HEK293 (cell line): ENCODE data around the gene LLGL1.

Experiments
- CTCF ChIA-PET: fragments of 350-600 bp; formaldehyde crosslinking; extraction: SDS; loops from one replicate; lab custom pipeline; 2021; ENCODE audit warnings: antibody characterized with exemption; lab: Yijun Ruan, JAX
- POLR2A ChIA-PET: fragments of 300-600 bp; formaldehyde crosslinking; extraction: SDS; loops from one replicate; lab custom pipeline; 2020; ENCODE audit warnings: antibody characterized with exemption, inconsistent platforms; lab: Yijun Ruan, JAX
- H3K27ac ChIP-seq: fragments of 200-500 bp; sonication (Bioruptor generic); 2 replicates; pipeline ENCODE4 v1.5.1; 2014; ENCODE audit warnings: low read depth, low read length, control low read depth, inconsistent platforms; ENCODE audit errors: extremely low read depth
- H3K36me3 ChIP-seq, 2 experiments: fragments of 200-500 bp in 1 of 2; sonication (Bioruptor generic) in 1 of 2; 1 replicate in 1 of 2; 2 replicates in 1 of 2; pipeline ENCODE4 v1.5.1; 2014 to 2017; ENCODE audit warnings: inconsistent platforms in 2 of 2, low read length in 2 of 2; ENCODE audit not compliant: control insufficient read depth in 2 of 2, insufficient read depth in 1 of 2
- H3K4me1 ChIP-seq: fragments of 200-500 bp; sonication (Bioruptor generic); 2 replicates; pipeline ENCODE4 v1.5.1; 2014; ENCODE audit warnings: mild to moderate bottlenecking, low read length, inconsistent platforms; ENCODE audit not compliant: control insufficient read depth, insufficient read depth
- H3K4me3 ChIP-seq: 2 replicates; pipeline ENCODE4 v1.5.1; 2011; ENCODE audit warnings: low read depth, mild to moderate bottlenecking, control low read depth, low read length, moderate library complexity
- H3K9me3 ChIP-seq: fragments of 200-500 bp; sonication (Bioruptor generic); 2 replicates; pipeline ENCODE4 v1.5.1; 2014; ENCODE audit warnings: low read depth, low read length, inconsistent platforms; ENCODE audit not compliant: control insufficient read depth, insufficient read depth
- BCL11B ChIP-seq: fragments of 450-650 bp; formaldehyde crosslinking; IDR thresholded peaks from 2 replicates; pipeline ENCODE4 v1.5.1; 2016; ENCODE audit warnings: low read depth, missing biosample characterization, missing genetic modification characterization
- HOXC10 ChIP-seq: sonication (generic); formaldehyde crosslinking; IDR thresholded peaks from 2 replicates; pipeline ENCODE4 v1.8.1; 2023; ENCODE audit warnings: mild to moderate bottlenecking, missing genetic modification reagents
- HOXD13 ChIP-seq: sonication (generic); formaldehyde crosslinking; IDR thresholded peaks from 2 replicates; pipeline ENCODE4 v1.8.0; 2022; ENCODE audit warnings: missing genetic modification reagents, borderline replicate concordance
- IKZF3 ChIP-seq: fragments of 450-650 bp; IDR thresholded peaks from 2 replicates; pipeline ENCODE4 v1.5.0; 2018; ENCODE audit warnings: missing biosample characterization, mild to moderate bottlenecking, missing genetic modification characterization, moderate library complexity
- MEIS1 ChIP-seq: sonication (generic); formaldehyde crosslinking; IDR thresholded peaks from 2 replicates; pipeline ENCODE4 v1.8.1; 2022; ENCODE audit warnings: missing genetic modification reagents, mild to moderate bottlenecking, borderline replicate concordance
- ZBTB21 ChIP-seq: fragments of 450-650 bp; formaldehyde crosslinking; IDR thresholded peaks from 2 replicates; pipeline ENCODE4 v1.5.1; 2017; ENCODE audit warnings: missing biosample characterization, missing genetic modification characterization
- ZNF114 ChIP-seq: fragments of 450-650 bp; formaldehyde crosslinking; IDR thresholded peaks from 2 replicates; pipeline ENCODE4 v1.5.0; 2017; ENCODE audit warnings: missing biosample characterization, missing genetic modification characterization
- ZNF121 ChIP-seq: fragments of 450-650 bp; formaldehyde crosslinking; IDR thresholded peaks from 2 replicates; pipeline ENCODE4 v1.5.1; 2016; ENCODE audit warnings: missing biosample characterization, missing genetic modification characterization
- ZNF157 ChIP-seq: fragments of 450-650 bp; formaldehyde crosslinking; IDR thresholded peaks from 2 replicates; pipeline ENCODE4 v1.5.1; 2016; ENCODE audit warnings: missing biosample characterization, missing genetic modification characterization
- ZNF202 ChIP-seq: fragments of 450-650 bp; formaldehyde crosslinking; IDR thresholded peaks from 2 replicates; pipeline ENCODE4 v1.5.1; 2016; ENCODE audit warnings: missing biosample characterization, missing genetic modification characterization, borderline replicate concordance
- ZNF302 ChIP-seq: fragments of 450-650 bp; formaldehyde crosslinking; IDR thresholded peaks from 2 replicates; pipeline ENCODE4 v1.5.1; 2016; ENCODE audit warnings: missing biosample characterization, missing genetic modification characterization, low read depth
- ZNF311 ChIP-seq: fragments of 450-650 bp; formaldehyde crosslinking; IDR thresholded peaks from 2 replicates; pipeline ENCODE4 v1.5.1; 2017; ENCODE audit warnings: missing biosample characterization, missing genetic modification characterization, borderline replicate concordance
- ZNF580 ChIP-seq: fragments of 450-650 bp; formaldehyde crosslinking; IDR thresholded peaks from 2 replicates; pipeline ENCODE4 v1.5.1; 2016; ENCODE audit warnings: missing biosample characterization, missing genetic modification characterization
- ZNF621 ChIP-seq: fragments of 450-650 bp; formaldehyde crosslinking; IDR thresholded peaks from 2 replicates; pipeline ENCODE4 v1.5.1; 2017; ENCODE audit warnings: missing biosample characterization, missing genetic modification characterization
- ZNF843 ChIP-seq: fragments of 450-650 bp; formaldehyde crosslinking; IDR thresholded peaks from 2 replicates; pipeline ENCODE4 v1.5.1; 2016; ENCODE audit warnings: missing biosample characterization, missing genetic modification characterization
- TF ChIP-seq, protein P1 (sequence below): fragments of 450-650 bp; formaldehyde crosslinking; IDR thresholded peaks from 2 replicates; pipeline ENCODE4 v1.5.1; 2016; ENCODE audit warnings: missing biosample characterization, missing genetic modification characterization
- TF ChIP-seq, protein P2 (sequence below): fragments of 450-650 bp; formaldehyde crosslinking; IDR thresholded peaks from 2 replicates; pipeline ENCODE4 v1.5.1; 2016; ENCODE audit warnings: missing biosample characterization, missing genetic modification characterization
- TF ChIP-seq, protein P3 (sequence below): IDR thresholded peaks from 2 replicates; pipeline ENCODE4 v1.6.1; 2011; ENCODE audit warnings: mild to moderate bottlenecking, low read depth, low read length, borderline replicate concordance
- TF ChIP-seq, protein P4 (sequence below): fragments of 450-650 bp; formaldehyde crosslinking; conservative IDR thresholded peaks from 2 replicates; pipeline ENCODE4 v1.5.1; 2016; ENCODE audit warnings: low read depth, missing biosample characterization, missing genetic modification characterization
- TF ChIP-seq, protein P5 (sequence below): sonication (generic); formaldehyde crosslinking; IDR thresholded peaks from 2 replicates; pipeline ENCODE4 v1.8.1; 2022; ENCODE audit warnings: mild to moderate bottlenecking, moderate library complexity, missing genetic modification reagents
- TF ChIP-seq, protein P6 (sequence below): fragments of 450-650 bp; formaldehyde crosslinking; IDR thresholded peaks from 2 replicates; pipeline ENCODE4 v1.5.1; 2017; ENCODE audit warnings: missing biosample characterization, missing genetic modification characterization

The LLGL1 gene

GRCh38 chr17:18198530-18198929 lies 26.9 kb upstream of the LLGL1 start (continued):
- no peak for TF ChIP-seq MEIS1
- no peak for TF ChIP-seq ZNF114
- TF ChIP-seq, protein P1, sequence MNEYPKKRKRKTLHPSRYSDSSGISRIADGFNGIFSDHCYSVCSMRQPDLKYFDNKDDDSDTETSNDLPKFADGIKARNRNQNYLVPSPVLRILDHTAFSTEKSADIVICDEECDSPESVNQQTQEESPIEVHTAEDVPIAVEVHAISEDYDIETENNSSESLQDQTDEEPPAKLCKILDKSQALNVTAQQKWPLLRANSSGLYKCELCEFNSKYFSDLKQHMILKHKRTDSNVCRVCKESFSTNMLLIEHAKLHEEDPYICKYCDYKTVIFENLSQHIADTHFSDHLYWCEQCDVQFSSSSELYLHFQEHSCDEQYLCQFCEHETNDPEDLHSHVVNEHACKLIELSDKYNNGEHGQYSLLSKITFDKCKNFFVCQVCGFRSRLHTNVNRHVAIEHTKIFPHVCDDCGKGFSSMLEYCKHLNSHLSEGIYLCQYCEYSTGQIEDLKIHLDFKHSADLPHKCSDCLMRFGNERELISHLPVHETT = no peak
- no peak for TF ChIP-seq ZNF621 (tag by site-specific recombination)
- TF ChIP-seq, protein P2, sequence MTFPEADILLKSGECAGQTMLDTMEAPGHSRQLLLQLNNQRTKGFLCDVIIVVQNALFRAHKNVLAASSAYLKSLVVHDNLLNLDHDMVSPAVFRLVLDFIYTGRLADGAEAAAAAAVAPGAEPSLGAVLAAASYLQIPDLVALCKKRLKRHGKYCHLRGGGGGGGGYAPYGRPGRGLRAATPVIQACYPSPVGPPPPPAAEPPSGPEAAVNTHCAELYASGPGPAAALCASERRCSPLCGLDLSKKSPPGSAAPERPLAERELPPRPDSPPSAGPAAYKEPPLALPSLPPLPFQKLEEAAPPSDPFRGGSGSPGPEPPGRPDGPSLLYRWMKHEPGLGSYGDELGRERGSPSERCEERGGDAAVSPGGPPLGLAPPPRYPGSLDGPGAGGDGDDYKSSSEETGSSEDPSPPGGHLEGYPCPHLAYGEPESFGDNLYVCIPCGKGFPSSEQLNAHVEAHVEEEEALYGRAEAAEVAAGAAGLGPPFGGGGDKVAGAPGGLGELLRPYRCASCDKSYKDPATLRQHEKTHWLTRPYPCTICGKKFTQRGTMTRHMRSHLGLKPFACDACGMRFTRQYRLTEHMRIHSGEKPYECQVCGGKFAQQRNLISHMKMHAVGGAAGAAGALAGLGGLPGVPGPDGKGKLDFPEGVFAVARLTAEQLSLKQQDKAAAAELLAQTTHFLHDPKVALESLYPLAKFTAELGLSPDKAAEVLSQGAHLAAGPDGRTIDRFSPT = no peak
- TF ChIP-seq ZNF157 (tag by site-specific recombination) = no peak
- TF ChIP-seq, protein P3, sequence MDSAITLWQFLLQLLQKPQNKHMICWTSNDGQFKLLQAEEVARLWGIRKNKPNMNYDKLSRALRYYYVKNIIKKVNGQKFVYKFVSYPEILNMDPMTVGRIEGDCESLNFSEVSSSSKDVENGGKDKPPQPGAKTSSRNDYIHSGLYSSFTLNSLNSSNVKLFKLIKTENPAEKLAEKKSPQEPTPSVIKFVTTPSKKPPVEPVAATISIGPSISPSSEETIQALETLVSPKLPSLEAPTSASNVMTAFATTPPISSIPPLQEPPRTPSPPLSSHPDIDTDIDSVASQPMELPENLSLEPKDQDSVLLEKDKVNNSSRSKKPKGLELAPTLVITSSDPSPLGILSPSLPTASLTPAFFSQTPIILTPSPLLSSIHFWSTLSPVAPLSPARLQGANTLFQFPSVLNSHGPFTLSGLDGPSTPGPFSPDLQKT = no peak
- no peak for TF ChIP-seq ZNF302
- no peak for TF ChIP-seq ZNF843 (tag by site-specific recombination)
- TF ChIP-seq ZNF202 (tag by site-specific recombination) = no peak
- TF ChIP-seq, protein P4, sequence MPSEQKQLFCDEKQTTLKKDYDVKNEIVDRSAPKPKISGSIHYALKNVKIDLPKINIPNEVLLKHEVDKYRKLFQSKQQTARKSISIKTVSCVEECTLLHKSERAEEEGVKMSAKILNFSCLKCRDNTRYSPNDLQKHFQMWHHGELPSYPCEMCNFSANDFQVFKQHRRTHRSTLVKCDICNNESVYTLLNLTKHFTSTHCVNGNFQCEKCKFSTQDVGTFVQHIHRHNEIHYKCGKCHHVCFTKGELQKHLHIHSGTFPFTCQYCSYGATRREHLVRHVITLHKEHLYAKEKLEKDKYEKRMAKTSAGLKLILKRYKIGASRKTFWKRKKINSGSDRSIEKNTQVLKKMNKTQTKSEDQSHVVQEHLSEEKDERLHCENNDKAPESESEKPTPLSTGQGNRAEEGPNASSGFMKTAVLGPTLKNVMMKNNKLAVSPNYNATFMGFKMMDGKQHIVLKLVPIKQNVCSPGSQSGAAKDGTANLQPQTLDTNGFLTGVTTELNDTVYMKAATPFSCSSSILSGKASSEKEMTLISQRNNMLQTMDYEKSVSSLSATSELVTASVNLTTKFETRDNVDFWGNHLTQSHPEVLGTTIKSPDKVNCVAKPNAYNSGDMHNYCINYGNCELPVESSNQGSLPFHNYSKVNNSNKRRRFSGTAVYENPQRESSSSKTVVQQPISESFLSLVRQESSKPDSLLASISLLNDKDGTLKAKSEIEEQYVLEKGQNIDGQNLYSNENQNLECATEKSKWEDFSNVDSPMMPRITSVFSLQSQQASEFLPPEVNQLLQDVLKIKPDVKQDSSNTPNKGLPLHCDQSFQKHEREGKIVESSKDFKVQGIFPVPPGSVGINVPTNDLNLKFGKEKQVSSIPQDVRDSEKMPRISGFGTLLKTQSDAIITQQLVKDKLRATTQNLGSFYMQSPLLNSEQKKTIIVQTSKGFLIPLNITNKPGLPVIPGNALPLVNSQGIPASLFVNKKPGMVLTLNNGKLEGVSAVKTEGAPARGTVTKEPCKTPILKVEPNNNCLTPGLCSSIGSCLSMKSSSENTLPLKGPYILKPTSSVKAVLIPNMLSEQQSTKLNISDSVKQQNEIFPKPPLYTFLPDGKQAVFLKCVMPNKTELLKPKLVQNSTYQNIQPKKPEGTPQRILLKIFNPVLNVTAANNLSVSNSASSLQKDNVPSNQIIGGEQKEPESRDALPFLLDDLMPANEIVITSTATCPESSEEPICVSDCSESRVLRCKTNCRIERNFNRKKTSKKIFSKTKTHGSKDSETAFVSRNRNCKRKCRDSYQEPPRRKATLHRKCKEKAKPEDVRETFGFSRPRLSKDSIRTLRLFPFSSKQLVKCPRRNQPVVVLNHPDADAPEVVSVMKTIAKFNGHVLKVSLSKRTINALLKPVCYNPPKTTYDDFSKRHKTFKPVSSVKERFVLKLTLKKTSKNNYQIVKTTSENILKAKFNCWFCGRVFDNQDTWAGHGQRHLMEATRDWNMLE (tag by site-specific recombination) = no peak

GRCh38 chr17:18201108-18201507 lies 24.3 kb upstream of the LLGL1 start:
- H3K4me3 ChIP-seq = no peak overlapping the region
- H3K9me3 ChIP-seq = no peaks in the 10 kb centered on the region
- ChIA-PET CTCF (interaction anchor here (0.8 to 2.0 kb wide), 3 partner anchors 15 to 107 kb away, joined by 3 to 9 read pairs (median 4); no protein-coding TSS in a partner anchor), POLR2A (interaction anchor here (1.2 to 1.7 kb wide), 2 partner anchors 10 to 18 kb away, joined by 5 to 6 read pairs; partner anchors contain the start of gene ALKBH5)
- H3K27ac ChIP-seq = 0 out of 2 replicates have a peak overlapping the region, but pooled peaks have one; percentile 28
- H3K36me3 ChIP-seq = peaks cover 47 to 91% of the 10 kb centered on the region in 2 experiments
- no peaks in the 10 kb centered on the region for H3K4me1 ChIP-seq
- no peak for TF ChIP-seq IKZF3 (tag by site-specific recombination)
- TF ChIP-seq ZBTB21 (tag by site-specific recombination) = no peak
- no peak for TF ChIP-seq HOXD13 (CRISPR knock-in tag)
- TF ChIP-seq, protein P5, sequence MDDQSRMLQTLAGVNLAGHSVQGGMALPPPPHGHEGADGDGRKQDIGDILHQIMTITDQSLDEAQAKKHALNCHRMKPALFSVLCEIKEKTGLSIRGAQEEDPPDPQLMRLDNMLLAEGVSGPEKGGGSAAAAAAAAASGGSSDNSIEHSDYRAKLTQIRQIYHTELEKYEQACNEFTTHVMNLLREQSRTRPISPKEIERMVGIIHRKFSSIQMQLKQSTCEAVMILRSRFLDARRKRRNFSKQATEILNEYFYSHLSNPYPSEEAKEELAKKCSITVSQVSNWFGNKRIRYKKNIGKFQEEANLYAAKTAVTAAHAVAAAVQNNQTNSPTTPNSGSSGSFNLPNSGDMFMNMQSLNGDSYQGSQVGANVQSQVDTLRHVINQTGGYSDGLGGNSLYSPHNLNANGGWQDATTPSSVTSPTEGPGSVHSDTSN (CRISPR knock-in tag) = no peak
- TF ChIP-seq ZNF311 = no peak
- TF ChIP-seq HOXC10 = no peak
- TF ChIP-seq BCL11B = no peak
- no peak for TF ChIP-seq ZNF580 (tag by site-specific recombination)
- no peak for TF ChIP-seq ZNF302
- TF ChIP-seq, protein P6, sequence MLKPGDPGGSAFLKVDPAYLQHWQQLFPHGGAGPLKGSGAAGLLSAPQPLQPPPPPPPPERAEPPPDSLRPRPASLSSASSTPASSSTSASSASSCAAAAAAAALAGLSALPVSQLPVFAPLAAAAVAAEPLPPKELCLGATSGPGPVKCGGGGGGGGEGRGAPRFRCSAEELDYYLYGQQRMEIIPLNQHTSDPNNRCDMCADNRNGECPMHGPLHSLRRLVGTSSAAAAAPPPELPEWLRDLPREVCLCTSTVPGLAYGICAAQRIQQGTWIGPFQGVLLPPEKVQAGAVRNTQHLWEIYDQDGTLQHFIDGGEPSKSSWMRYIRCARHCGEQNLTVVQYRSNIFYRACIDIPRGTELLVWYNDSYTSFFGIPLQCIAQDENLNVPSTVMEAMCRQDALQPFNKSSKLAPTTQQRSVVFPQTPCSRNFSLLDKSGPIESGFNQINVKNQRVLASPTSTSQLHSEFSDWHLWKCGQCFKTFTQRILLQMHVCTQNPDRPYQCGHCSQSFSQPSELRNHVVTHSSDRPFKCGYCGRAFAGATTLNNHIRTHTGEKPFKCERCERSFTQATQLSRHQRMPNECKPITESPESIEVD (tag by site-specific recombination) = no peak
- TF ChIP-seq ZNF121 (tag by site-specific recombination) = no peak
